Activated naive CD8-positive, alpha-beta T cell treated with anti-CD3 and anti-CD28 coated beads, Interleukin-2, amount 50 U/mL, for 16 hours (primary cell): ENCODE data around the gene GNAI2.
"Not testable (repeated sequence)": the region's sequence is repeated elsewhere in the genome, so short reads cannot be mapped to it uniquely, and the experiment has no call there.

ENCODE experiments used
- DNase-seq: peaks from one replicate; pipeline ENCODE4 v3.0.0-alpha.2; 2020; ENCODE audit warnings: low read depth, low spot score

The GNAI2 gene

DNA sequence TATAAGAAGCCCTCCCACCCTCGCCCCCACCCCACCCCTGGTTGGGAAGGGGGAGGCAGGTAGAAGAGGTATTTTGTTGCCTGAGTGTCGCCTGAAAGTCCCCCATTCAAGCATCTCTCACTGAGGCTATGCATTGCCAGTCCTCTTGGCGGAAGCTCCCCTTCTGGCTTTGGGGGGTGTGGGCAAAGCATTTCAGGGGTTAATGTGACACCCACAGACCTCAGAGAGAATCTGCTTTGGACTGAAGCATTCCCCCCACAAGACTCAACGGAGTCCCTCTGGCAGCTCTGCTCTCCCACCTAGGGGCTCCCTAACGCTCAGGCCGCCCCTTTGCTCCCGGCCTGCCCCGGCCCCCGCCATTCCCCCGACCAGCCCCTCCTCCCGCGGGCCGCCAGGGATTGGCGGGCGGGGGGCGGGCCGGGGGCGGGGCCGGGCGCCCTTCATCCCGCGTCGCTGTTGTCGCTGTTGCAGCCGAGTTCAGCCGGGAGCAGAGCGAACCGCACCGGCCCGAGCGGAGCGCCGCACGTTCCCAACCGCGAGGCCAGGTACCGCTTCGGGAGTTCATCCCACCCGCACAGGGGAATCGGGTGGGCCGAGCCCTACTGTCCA is 31.1 kb upstream of the GNAI2 start, which contains the start of gene SLC38A3:
Gene SLC38A3 (plus strand): TSS at position 468 of the 609 bp plus-strand sequence. CDS start 8,929 bp downstream, outside the sequence.
- no peak for DNase-seq

DNA sequence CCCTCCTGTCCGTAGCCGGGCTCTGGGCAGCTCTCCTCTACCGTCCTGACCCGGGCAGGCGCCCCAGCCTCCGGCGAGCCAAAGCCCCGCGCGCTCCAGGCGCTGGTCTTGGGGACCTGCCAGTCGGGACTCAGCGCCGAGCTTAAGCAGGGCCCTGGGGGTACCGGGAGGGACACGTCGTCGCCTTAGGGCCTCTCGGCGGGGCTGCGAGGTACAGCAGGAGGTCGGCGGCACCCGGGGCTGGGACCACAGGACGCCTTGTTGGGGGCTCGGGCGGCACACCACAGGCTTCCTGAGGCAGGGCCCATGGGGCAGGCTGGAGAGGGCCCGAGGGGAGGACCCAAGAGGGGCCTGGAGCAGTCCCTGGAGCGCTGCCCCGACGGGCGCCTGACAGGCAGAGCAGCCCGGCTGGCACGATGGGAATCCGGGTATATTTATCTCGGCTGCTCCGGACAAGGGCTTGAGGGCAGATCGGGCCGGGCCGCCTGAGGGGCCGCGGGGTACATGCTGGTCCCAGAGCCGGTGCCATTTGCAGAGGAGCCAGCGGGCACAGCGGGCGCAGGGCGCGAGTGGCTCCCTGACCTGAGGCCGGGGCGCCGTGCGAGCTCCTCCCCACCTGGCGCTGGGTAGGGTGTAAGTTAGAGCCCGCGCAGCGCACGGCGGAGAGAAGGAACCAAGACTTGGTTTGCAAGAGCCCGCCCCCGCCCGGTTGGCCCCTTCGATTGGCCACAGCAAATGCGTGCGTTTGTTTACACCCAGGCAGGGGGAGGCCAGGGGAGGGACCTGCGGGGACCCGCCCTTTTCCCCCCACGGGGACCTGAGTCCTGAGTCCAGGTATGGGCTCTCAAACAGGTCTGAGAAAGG is 30.4 kb upstream of the GNAI2 start:
- no peak for DNase-seq

DNA sequence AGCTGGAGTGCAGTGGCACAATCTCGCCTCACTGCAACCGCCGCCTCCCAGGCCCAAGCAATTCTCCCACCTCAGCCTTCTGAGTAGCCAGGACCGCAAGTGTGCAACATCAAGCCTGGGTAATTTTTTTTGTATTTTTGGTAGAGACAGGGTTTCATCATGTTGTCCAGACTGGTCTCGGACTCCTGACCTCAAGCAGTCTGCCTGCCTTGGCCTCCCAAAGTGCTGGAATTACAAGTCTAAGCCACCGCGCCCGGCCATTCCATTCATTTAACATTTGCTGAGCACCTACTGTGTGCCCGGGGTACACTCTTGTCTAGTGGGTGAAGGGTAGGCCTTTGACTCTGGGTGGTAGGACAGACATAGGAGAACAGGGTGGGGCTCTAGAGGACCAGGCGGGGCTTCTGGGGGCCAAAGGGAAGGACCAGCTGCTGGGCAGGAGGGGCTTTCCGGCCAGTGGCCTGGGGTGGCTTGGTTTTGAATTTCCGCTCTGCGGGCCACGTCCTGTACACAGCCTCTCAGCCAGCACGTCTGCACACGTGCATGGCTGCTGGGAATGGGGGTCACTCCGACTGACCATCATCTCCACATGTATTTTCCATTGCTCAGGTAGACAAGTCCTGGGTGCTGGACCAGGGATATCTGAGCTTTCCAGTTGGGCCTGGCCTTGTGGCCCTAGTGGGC is 28.5 kb upstream of the GNAI2 start:
- no peak for DNase-seq

DNA sequence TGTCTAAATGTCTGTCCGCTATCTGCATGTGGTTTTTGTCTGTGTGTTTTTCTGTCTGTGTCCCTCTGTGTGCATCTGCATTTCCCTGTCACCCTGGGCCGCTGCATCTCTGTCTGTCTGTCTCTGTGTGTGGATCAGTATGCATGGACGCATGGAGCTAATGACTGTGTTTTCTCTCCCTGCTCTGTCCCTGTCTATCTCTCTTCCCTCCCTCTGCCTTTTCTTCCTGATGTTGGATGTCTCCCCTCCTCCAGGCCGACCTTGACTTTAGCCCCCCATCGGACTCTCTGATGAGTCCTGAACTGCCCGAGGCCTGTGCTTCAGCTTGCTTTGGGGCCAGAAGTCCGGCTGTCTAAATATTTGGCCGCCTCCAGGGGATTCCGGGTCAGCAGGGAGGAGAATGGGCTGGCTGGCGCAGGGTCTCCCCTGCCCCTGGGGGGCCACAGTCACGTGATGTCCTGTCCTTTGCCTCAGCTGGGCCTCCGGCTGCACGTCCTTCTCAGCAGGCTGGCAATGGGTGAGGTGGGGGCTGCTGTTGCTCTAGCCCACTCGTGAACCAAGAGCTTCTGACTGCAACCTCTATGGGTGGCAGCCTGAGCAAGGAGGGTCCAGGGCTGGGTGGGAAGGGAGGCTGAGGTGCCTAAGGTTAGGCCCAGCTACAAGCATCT is 27.2 kb upstream of the GNAI2 start:
- DNase-seq: no peak

DNA sequence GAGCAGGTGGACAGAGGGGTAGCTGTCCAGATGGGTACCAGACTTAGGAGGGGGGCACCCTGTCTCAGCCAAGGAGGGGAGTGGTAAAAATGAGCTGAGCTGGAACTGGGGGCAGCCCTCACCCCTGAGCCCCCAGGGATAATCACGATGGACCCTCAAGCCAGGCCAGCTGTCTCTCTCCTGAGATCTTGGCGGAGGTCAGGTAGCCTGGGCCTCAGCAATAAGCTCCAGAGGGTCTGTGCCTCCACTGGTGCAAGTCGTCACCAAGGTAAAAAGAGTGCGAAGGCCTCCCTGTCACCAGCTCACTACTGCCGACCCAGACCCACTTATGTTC is 25.9 kb upstream of the GNAI2 start:
- DNase-seq: no peak

DNA sequence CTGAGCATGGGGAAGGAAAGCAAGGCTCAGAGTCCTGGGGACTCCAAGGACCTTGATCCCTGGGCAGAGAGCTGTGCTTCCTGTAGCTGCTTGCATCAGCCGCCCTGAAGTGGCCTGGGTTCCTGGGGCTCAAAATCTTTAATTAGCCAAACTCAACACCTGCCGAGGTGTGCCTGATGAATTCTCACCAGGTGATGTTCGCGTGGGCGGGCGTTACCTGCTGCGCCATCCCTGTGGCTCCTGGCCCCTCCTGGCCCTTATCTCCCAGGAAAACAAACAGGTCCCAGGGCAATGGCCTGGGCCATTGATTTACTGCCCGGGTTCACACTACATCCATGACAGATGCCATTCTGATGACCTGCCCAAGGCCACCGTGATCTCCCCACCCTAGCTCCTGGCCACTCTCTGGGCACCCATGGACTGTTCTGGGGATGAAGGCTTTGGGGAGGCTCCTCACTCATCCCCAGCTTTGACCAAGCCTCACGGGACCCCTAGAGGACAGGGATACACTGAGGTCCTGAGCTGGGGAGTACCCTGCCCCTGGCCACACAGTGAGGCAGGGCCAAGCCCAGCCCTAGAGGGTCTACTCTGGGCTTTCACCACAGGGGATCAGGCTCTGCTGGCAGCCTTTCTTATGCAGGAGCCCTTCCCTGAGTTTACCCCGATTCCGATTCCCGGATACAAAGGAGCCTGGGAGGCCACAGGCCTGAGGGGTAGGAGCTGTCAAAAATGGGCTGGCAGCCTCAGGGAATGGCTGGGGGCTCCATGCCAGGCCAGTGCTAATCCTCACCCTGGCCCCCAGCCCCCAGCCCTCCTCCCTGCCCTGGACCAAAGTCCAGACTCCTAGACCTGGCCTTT is 25.3 kb upstream of the GNAI2 start:
- no peak for DNase-seq

DNA sequence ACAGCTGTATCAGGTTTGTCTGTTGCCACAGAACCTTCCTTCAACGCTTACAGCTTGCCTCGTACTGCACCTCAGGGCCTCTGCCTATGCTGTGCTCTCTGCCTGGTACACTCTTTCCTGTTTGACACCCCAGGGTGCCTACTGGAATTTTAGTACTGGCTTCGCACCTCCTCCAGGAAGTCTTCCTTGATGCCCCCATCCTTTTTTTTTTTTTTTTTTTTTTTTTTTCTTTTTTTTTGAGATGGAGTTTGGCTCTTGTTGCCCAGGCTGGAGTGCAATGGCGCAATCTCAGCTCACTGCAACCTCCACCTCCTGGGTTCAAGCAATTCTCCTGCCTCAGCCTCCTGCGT is 24.7 kb upstream of the GNAI2 start:
- not testable (repeated sequence) for DNase-seq

DNA sequence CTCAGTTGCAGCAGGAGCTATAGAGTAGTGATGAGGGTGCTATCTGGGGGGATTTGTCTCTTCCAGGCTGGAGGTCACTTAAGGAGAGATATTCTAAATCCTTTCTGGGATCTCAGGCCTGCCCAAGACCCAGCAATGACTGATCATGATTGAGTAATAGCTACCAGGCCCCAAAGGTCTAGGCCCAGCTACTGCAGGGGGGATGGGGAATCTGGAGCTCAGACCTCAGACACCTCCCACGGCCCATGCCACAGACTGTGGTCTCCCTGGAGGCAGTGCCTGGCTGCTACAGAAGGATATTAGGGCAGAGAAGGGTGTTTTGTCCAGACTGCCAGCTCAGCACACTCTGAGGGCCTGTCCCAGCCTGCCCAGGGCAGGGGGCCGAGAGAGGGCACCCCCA is 24.1 kb upstream of the GNAI2 start:
- DNase-seq: no peak

DNA sequence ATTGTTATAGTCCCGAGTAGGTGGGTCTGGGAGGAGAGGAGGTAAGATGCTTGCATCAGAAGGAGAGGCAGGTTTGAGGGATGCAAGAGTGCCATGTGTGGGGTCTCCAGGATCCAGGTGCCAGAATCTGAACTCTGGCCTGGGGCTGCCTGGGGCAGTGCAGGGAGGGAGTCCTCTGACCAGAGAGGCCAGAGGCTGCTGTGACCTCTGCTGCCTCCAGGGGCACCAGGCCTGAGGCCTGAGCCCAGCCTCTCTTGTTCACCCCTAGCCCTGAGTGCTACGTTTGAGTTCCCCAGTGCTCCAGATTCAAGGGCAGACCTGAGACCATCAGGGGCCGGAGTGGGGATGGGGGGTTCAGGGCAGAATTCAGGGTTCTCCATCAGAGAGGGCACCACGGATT is 23.5 kb upstream of the GNAI2 start:
- no peak for DNase-seq

DNA sequence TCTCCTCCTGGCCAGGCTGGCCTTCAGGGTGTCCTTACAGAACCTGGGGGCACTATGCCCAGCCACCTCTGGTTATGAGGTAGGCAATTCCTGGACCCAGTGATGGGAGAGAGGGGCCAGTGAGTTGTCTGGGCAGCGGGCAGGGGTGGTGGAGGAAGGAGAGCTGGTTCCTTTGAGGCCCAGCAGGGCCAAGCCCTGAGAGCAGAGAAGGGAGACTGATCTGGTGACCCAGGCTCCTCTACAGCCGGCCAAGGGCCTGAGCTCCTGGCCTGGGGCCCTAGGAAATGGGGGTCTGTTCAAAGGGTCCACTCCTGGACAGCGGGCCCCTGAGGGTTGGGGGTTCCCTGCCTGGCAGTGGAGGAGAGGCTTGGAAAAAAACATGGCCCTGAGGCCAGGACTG is 23.0 kb upstream of the GNAI2 start:
- no peak for DNase-seq

DNA sequence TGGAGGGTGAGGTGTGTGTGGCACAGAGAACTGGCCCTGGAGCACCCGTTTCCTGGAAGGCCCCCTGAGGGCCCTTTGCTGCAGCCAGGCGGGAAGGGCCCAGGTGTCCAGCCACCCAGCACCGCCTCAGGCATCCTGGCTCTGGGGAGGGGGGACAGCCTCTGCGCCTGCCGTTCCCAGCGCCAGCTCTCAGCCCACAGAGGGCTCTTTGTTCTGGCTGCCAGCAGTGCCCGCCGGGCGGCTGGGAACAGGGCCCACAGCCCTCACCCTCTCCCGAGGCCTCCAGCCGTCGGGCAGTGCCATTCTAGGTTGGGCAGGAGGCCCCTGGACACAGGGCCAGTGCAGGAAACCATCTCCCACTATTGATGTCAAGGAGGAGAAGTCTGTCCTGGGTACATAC is 22.6 kb upstream of the GNAI2 start:
- no peak for DNase-seq

DNA sequence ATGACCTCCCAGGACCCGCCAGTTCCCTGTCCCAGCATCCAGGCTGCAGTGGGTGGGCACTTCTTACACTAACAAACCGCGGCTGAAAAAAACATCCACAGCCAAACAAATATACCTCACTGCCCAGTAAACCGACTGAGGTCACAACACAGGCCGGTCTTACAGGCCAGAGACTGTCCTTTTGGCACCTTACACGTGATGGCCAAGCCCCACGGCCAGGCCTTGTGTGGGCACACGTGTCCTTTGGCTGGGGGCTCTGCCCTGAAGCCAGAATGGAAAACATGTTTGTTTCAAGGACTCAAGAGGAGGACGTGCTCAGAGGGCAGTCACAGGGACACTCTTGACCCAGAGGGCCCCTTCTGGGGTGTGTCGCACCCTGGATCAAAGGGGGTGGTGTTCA is 21.2 kb upstream of the GNAI2 start:
- DNase-seq: no peak

DNA sequence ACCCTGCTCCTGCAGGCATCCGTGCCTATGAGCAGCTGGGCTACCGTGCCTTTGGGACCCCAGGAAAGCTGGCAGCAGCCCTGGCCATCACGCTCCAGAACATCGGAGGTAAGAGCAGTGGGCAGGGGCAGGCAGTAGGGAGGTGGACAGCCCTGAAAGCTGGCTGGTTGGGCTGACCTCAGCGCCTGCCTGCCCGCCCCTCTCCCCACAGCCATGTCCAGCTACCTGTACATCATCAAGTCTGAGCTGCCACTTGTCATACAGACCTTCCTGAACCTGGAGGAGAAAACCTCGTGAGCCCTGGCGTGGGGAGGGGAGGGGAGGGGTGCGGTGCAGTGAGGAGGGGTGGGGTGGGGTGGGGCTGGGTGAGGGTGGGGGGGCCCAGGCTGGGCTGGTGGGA is 20.5 kb upstream of the GNAI2 start:
- DNase-seq: no peak

DNA sequence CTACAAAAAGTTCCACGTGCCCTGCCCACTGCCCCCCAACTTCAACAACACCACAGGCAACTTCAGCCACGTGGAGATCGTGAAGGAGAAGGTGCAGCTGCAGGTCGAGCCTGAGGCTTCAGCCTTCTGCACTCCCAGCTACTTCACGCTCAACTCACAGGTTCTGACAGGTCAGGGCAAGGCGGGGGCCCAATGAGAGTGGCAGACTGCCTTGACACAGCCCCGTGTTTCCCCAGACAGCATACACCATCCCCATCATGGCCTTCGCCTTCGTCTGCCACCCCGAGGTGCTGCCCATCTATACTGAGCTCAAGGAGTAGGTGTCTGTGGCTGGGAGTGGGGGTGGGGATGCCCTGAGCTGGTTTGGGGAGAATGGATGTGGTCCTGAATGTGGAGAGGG is 18.3 kb upstream of the GNAI2 start:
- no peak for DNase-seq

DNA sequence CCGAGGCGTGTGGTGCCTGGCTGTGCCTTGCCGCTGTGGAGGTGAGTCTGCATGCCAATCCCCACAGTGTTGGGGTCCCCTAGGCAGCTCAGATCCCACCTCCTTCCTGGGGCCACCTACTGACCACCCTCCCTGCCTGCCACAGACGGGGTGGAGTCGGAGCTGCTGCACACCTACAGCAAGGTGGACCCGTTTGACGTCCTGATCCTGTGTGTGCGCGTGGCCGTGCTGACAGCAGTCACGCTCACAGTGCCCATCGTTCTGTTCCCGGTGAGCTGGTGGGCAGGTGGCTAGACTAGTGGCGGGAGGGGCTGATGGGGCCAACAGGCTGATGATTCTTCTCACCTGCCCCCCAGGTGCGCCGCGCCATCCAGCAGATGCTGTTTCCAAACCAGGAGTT is 17.6 kb upstream of the GNAI2 start:
- no peak for DNase-seq

DNA sequence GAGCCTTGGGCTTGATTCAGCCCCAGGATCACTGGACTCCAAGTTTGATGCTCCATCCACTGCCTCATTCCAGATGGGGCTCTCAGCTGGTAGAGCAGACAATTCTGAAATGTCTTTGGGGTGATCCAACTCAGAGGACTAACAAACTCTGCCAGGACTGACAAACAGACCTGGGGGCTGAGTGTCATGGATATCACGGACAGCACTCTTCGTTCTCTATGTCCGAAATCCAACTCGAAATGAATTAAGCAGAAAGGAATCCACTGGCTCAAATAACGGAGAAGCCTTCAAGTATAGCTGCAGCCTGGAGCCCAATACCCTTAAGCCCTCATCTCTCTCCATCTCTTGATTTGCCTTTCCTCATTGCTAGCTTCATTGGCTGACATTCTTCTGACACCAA is 16.7 kb upstream of the GNAI2 start:
- DNase-seq: no peak

DNA sequence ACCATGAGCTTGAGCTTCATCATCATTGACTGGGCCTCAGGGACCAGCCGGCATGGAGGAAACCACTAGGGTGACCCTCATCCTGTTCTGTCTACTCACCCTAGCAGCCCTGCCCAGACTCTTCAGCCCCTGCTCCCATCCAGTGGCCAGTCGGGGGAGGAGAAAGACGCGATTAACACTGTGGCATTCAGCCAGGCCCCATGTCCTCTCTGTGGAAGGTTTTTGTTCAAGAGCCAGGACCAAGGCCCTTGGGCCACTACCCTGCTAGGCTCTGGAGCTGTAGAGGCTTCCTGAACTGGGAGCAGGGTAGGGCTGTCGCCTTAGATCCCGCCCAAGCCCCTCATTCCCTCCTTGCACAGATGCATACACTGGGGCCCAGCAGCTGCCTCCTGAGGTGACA is 15.9 kb upstream of the GNAI2 start:
- DNase-seq: no peak

DNA sequence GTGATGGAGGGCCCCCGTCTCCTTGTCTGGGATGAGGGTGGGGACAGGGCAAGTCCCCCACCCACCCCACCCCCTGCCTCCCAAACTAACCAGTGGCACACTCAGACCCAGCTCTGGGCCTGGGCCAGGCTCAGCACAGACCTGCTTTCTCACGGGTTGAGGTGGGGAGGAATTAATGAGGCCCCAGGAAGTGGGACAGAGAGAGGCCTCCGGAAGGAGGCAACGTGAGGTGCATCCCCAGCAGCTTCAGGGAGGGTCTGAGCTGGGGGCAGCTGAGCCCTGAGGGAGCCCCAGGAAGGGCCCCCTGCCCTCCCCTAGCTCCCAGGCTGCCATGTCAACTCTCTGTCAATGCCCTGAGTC is 15.0 kb upstream of the GNAI2 start:
- no peak for DNase-seq

DNA sequence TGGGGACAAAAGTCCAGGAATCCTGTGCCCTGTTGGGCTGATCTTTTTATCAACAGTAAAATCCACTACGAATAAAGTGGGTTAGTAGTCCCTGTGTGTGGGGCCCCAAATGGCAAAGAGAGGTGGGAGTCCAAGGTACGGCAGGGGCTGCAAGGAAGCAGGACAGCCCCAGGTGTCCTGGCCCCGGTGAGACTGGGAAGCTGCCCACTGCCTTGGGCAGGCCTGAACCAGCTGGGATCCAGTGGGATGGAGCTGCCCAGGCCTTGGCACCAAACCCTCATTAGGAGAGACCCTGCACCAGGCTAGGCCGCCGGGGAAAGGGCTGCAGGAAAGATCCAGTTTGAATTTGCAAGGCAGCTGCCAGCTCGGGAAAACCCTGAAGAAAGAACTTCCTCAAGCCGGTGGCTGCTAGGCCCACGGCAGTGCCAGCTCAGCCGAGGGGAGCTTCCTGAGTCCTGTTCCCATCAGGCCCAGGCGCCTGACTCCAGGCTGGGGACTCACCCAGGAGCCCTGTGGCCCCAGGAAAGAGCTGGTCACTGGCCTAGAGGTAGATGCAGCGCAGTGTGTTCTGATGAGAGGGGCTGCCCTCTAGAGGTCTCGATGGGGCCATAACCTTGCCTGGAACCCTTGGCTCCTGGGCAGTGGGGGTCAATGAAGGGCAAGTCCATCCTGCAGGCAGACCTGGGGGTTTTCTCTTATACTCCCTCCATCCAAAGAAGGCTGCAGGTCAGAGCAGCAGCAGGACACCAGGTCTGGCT is 14.4 kb upstream of the GNAI2 start:
- DNase-seq: no peak

DNA sequence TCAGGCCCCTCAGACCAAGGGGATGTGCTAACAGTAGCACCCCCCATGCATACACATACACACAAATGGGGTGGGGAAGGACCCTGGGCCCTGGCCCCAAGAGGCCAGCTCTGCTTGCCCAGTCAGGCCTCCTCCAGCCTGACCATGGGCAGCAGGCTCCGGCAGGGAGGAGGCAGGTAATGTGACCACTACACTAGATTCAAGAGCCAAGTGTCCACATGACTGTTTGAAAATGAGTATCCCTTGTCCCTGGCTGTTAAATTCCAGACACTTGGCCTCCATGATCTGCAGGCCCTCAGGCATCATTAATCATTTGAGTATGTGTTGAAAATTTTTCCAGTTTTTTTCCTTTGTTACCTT is 13.9 kb upstream of the GNAI2 start:
- DNase-seq: no peak

DNA sequence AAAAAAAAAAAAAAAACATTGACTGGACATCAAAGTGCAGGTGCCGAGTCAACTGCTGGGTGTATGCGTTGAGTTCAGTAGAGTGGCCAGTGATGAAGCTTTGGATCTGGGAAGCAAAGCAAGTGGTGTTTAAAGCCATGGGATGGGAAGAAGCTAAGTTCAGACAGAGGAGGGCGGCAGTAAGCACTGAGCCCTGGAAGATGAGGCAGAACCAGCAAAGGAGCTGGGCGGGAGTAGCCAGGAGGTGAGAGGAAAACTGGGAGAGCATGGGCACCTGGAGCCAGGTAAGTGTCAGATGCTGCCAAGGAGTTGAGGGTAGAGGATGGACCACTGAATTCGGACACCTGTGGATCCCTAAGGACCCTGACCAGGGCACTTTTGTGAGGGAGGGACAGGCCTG is 11.4 kb upstream of the GNAI2 start:
- no peak for DNase-seq
